Measurements from ENCODE around the gene TOMM5.

GRCh38 chr9:37559855-37560592 is 32.4 kb downstream of the TOMM5 start:
- no peak for TF ChIP-seq SMC3 (IDR thresholded peaks at IDR 0.05; ENCODE audit: low read depth, low read length)
- TF ChIP-seq, protein P1, sequence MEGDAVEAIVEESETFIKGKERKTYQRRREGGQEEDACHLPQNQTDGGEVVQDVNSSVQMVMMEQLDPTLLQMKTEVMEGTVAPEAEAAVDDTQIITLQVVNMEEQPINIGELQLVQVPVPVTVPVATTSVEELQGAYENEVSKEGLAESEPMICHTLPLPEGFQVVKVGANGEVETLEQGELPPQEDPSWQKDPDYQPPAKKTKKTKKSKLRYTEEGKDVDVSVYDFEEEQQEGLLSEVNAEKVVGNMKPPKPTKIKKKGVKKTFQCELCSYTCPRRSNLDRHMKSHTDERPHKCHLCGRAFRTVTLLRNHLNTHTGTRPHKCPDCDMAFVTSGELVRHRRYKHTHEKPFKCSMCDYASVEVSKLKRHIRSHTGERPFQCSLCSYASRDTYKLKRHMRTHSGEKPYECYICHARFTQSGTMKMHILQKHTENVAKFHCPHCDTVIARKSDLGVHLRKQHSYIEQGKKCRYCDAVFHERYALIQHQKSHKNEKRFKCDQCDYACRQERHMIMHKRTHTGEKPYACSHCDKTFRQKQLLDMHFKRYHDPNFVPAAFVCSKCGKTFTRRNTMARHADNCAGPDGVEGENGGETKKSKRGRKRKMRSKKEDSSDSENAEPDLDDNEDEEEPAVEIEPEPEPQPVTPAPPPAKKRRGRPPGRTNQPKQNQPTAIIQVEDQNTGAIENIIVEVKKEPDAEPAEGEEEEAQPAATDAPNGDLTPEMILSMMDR (IDR thresholded peaks at IDR 0.05): no peak
- no peak for TF ChIP-seq TAF1 (IDR thresholded peaks at IDR 0.05; ENCODE audit: borderline replicate concordance, low read depth, low read length)
- no peak for TF ChIP-seq NRF1 (IDR thresholded peaks at IDR 0.05; ENCODE audit: low read depth, low read length)
- no peak for TF ChIP-seq USF2 (IDR thresholded peaks at IDR 0.05; ENCODE audit: borderline replicate concordance, low read depth, low read length)
- no peak for TF ChIP-seq EZH2phosphoT487 (IDR thresholded peaks at IDR 0.05; ENCODE audit: borderline replicate concordance, low read depth)
- TF ChIP-seq YY1 (IDR thresholded peaks at IDR 0.05; ENCODE audit: low read depth): no peak
- TF ChIP-seq POLR2AphosphoS5 (IDR thresholded peaks at IDR 0.05; ENCODE audit: low read depth, low read length): no peak
- no peak for TF ChIP-seq MXI1 (IDR thresholded peaks at IDR 0.05; ENCODE audit: low read depth, low read length)
- TF ChIP-seq, protein P2, sequence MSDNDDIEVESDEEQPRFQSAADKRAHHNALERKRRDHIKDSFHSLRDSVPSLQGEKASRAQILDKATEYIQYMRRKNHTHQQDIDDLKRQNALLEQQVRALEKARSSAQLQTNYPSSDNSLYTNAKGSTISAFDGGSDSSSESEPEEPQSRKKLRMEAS (IDR thresholded peaks at IDR 0.05; ENCODE audit: low read depth): no peak
- no peak for TF ChIP-seq RAD21 (IDR thresholded peaks at IDR 0.05; ENCODE audit: low read length)
